ENCODE data around the gene CMSS1. TPM values are rescaled to one million over a fixed set of nuclear protein-coding genes. Genes with fewer than 3 reads are reported as not detected.

CMSS1 gene
- total RNA-seq, 1 experiment from 2014 or later = 77.8 TPM

DNA sequence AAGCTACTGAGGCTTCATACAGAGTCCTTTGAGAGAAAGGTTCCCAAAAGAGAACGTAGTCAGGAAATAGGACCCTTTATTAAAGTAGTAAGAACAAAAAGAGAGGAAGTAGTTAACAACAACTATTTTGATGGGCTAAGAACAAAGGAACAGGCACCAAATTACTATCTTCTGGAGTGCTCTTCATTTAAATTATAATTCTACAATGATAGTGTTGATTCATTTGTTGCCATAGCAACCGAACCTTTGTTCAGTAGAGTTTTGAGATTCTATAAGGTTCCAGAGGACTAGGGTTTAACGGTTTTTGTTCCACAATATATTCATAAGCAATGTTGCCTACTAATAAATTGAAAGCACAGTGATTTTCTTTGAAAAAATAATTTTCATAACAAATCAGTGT lies 78.8 kb downstream of the CMSS1 start:
- no peak for DNase-seq (ENCODE audit: extremely low read depth, low read depth)

GRCh38 chr3:99899603-99900002 lies 81.9 kb downstream of the CMSS1 start:
- DNase-seq (ENCODE audit: extremely low read depth, low read depth) = no peak

GRCh38 chr3:99900248-99900647 lies 82.6 kb downstream of the CMSS1 start:
- DNase-seq (ENCODE audit: extremely low read depth, low read depth) = no peak

- DNase-seq (ENCODE audit: extremely low read depth, low read depth) = peak; percentile 27
Measured at GRCh38 chr3:99901200-99901926, 83.7 kb downstream of the CMSS1 start.

- no peak for DNase-seq (ENCODE audit: extremely low read depth, low read depth)
Measured at GRCh38 chr3:99902091-99902490, 84.4 kb downstream of the CMSS1 start.

- no peak for DNase-seq (ENCODE audit: extremely low read depth, low read depth)
Measured at GRCh38 chr3:99903869-99904268, 86.2 kb downstream of the CMSS1 start.

DNA sequence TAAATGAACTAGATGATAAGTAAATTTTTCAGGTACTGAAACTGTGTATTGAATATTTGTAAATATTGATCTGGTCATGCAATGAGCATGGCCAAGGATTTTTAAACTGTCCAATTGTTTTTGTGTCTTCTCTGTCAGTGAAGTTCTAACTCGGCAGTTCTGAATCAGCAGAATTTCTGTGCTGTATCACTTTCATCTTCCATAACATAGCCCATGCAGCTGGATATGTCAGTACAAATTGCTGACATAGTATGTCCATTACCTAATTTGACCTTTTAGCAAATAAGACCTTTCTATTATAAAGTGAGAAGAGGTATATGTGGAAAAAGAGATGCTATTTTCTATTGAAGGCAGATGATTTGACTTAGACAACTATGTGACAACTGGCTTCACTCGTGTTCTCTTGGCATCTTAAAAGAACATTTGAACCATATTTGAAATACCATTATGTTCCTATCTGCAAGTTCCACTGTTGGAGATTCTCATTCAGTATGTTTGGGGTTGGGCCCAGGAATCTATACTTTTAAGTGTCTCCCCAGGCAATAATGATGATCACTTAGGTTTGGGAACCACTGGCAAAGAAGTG lies 90.4 kb downstream of the CMSS1 start:
- no peak for DNase-seq (ENCODE audit: extremely low read depth, low read depth)

DNA sequence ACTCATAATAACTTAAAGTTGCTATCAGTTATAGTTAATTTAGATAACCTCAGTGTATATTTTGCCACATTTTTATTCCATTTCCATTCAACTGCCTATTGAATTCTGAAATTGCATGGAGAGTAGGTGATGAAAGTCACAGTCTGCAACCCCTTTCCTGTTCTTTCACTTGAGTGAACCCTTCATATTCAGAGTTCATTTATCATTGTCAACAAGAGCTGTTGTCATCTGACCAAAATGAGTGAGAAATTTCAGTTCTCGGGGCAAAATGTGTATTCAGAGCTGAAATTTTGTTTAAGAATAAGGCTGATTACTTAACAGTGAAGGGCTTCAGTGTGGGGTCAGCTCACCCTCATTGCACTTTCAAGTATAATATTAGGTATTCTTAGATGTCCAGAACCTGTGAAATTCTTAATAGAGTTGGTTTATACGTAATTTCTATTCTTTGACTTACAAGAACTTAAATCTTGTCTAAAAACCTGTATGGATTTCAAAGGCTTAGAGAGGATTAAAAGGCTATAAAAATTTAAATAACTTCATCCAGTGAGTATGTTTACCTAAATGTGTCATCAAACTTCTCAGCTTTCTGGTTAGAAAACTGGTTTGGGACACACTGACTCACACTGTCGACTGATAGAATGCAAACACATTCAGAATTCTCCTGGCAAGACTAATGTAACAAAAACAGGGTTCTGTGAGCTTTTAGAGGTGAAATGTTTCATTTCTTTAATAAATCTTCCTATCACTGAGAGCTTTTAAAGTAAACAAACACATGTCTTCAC lies 92.2 kb downstream of the CMSS1 start:
- DNase-seq (ENCODE audit: extremely low read depth, low read depth) = peak; percentile 12

DNA sequence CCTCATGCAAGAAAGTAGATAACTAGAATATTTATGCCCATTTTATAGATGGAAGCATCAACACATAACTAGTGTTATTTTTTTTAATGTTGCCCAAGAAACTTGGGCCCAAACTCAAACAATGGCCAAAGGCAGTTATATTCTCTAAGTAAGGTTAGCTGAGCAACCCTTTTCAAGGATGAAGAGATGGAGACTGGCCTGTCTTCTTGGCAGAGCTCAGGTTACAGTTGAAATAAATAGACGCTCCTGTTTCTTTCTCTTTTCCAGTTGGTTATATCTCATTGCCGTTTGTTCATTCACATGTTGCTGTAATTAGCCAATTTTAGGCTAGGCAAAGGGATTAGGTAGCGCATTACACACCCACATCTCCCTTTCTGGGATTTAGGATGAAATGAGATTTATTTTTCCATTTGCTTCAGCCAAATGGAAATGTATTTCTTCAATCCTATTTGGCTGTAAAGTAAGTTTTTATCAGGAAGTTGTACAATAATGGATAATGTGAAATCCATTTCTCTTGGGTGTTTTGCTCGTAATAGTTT lies 93.2 kb downstream of the CMSS1 start:
- DNase-seq (ENCODE audit: extremely low read depth, low read depth) = no peak

GRCh38 chr3:99911433-99911832 lies 93.8 kb downstream of the CMSS1 start:
- DNase-seq (ENCODE audit: extremely low read depth, low read depth) = no peak

DNA sequence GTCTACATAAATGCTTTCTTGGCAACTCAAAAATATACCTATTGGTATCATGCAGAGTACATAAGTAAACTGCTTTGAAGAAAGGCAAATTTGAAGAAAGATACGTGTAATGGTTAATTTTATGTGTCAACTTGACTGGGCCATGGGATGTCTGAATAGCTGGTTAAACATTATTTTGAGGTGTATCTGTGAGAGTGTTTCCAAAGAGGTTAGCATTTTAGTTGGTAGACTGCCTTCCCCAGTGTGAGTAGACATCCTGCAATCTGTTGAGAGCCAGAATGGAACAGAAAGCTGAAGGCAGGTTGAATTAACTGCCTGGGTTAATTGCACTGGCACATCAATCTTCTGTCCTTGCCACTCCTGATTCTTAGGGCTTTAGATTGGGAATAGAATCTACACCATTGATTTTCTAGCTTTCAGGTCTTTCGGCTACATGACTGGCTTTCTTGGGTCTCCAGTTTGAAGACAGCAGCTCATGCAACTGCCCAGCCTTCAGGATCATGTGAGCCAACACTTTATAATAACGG lies 98.3 kb downstream of the CMSS1 start:
- DNase-seq (ENCODE audit: extremely low read depth, low read depth) = no peak

DNA sequence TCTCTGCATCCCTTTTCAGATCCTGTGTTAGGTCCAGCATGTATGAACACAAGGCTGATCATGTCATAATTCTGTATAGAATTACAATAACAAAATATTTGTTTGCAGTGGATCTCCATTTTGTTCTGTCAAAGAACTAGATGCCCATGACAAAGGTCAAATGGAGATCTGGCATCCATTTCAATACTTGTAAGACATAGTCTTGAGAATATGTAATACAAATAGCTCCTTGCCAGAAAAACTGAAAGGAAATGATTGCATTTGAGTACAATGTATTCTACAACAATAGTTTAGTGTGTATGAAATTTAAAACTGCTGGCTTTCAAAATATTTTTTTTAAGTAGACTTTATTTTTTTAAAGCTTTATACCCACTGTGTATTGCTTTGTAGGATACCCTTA lies 101.1 kb downstream of the CMSS1 start:
- no peak for DNase-seq (ENCODE audit: extremely low read depth, low read depth)

DNA sequence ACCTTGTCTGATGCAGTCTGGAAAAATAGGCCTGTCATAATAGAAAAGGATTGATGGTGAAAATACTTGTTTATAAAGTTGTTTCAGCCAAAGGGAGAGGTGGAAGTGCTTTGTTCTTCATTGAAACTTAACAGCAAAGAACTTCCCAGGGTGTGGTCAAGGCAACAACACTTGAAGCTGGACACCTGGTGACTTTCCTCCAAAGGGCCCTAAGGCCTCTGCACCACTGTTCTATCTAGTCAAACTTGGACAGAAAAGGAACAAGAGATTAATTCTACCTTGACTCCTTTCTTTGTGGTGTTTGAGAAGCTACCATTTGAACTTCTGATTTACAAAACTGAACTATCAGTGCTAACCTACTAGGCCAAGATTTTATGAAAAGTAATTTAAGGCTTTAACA lies 102.0 kb downstream of the CMSS1 start:
- DNase-seq (ENCODE audit: extremely low read depth, low read depth) = no peak

GRCh38 chr3:99920481-99921376 lies 103.1 kb downstream of the CMSS1 start:
- peak; percentile 15 for DNase-seq (ENCODE audit: extremely low read depth, low read depth)

- no peak for DNase-seq (ENCODE audit: extremely low read depth, low read depth)
Measured at GRCh38 chr3:99921377-99921695, 103.7 kb downstream of the CMSS1 start.

DNA sequence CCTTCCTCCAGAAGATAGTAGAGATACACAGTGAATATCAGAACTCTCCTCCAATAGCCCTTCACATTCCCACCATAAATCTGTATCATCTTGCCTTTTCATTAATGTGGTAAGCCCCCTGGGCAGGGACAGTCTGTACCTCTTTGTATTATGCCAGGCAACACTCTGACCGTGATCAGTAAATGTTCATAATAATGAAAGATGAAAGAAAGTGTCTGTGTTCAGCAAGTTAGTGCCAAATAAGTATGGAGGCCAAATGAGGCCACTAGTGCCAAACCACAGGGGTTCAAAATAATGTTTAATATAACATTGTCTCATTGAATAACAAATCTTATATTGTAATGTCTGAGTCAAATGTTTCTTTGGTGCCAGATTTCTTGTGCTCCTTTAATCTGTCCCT lies 104.3 kb downstream of the CMSS1 start:
- no peak for DNase-seq (ENCODE audit: extremely low read depth, low read depth)

DNA sequence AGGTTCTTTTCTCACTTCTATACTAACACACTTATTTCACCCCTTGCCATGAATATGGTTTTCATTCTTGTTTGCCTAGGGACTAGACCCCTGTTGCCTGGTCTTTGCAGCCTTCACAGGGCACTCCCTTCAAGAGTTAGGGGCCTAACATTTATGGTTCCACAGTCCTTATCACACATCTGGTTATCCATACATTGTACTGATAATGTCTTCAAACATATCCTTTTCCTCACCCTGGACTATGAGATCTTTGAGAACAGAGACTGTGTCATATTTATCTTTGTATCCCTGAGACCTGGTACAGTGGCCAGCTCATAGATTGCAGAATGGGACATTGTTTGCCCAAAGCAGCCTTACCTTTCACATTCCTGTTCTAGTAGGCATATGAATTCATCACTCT lies 106.2 kb downstream of the CMSS1 start:
- DNase-seq (ENCODE audit: extremely low read depth, low read depth) = no peak

DNA sequence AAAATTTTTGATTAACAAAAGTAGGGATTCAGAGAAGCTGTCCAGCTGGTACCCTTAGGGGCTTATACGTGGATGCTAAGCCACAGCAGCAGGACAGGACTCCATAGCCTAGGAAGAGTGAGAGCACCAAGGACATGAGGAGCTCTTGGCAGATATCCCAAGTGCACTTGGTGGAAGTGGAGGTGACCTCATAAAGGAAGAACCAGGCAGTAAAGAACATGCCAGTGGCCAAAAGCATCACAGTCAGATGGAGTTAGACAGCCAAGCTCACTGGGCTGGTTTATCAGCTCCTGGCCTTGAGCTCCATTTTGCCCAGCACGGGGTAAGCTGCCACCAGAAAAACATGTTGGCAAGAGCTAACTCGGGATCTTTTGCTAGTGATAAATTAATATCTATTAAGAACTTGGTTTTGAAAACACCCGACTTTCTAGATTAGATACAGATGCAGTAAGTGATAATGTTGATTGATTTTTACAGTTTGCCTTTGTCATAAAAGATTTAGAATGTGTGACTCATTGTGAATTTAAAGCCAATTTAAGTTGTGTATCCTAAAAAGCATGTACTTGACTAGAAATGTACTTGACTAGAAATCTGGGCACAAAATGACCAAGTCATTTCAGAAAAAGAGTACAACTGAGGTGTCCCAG lies 108.0 kb downstream of the CMSS1 start:
- DNase-seq (ENCODE audit: extremely low read depth, low read depth) = no peak

GRCh38 chr3:99927671-99928457 lies 110.2 kb downstream of the CMSS1 start:
- DNase-seq (ENCODE audit: extremely low read depth, low read depth) = no peak
